Muscle of back (tissue), 11 donors: Measurements from ENCODE around the gene RHOT1. TPM values are rescaled to one million over a fixed set of nuclear protein-coding genes. Genes with fewer than 3 reads are reported as not detected.
"Not testable (repeated sequence)": the region's sequence is repeated elsewhere in the genome, so short reads cannot be mapped to it uniquely, and the experiment has no call there.

Experiments used
- DNase-seq, 3 donors: peaks; one replicate each; pipeline versions ENCODE4 v3.0.0 to v3.0.0-alpha.2; 2013
- polyA plus RNA-seq, 10 donors: library from polyadenylated mRNA; unstranded; fragments of 120-200 nt; gene quantifications; one replicate each; pipeline ENCODE4 v1.2.1, GENCODE V29; 2013; ENCODE audit not compliant: insufficient read length in 10 of 10

RHOT1 gene
- polyA plus RNA-seq, 10 donors: 27.0 to 44.0 (median 35.7) TPM

DNA sequence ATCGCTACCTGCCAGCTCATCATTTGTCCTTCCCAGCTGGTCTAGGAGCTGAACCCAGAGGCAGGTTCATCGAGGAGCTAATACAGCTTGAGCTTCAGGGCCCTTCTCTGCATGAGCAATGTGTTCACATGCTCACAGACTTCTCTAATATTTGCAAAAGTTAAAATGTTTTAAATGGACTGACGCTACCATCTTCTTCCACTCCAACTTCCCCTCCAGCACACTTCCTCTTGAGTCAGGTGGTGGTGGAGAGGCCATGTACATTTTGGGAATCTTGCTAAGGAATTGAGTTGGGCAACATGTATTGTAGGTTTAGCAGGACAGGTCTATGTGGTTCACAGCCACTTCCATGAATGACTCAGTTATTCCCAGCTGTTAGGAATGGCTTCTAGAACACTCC, 21.6 kb upstream of the RHOT1 start:
- DNase-seq: no peak

- DNase-seq: peak in 2 of 3 donors; percentile 28 to 69
Observed at GRCh38 chr17:32123782-32124181, 18.5 kb upstream of the RHOT1 start.

DNA sequence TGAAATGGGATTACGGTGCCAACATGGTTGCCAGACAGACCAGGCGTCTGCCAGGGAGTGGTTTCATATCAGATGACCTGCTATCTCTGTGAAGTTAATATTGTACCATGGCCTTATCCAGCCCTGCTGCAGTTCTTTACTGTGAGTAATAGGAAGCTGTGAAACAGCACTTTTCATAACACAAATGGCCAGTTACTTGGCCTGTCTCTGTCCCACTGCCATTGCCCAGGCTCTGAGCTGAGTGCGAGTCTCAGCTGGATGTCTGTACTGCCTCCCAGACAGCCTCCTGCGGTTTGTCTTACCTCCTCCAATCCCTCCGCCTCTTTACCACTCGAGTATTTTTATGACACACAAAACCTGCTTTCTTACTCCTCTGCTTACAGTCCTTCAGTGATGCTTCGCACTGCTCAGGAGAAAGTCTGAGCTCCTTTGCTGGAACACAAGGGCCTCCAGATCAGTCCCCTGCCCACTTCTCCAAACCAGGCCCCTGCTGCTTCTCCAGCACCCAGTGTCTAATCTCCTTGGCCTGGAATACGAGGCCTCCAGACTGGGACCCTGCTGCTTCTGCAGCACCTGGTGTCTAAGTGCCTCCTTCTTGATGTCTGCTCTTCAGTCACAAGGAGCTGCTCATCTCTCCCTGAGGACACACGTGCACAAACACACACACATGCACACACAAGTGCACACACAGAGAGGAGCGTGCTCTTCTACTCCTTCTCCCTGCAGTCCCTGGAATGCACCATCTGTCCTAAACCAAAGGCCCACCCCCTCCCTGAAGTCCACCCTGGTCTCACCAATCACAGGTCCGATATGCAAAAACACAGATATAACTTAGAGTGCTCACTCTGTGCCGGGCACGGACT, 17.1 kb upstream of the RHOT1 start:
- DNase-seq: no peak

GRCh38 chr17:32125848-32126153, 16.5 kb upstream of the RHOT1 start:
- no peak for DNase-seq

DNA sequence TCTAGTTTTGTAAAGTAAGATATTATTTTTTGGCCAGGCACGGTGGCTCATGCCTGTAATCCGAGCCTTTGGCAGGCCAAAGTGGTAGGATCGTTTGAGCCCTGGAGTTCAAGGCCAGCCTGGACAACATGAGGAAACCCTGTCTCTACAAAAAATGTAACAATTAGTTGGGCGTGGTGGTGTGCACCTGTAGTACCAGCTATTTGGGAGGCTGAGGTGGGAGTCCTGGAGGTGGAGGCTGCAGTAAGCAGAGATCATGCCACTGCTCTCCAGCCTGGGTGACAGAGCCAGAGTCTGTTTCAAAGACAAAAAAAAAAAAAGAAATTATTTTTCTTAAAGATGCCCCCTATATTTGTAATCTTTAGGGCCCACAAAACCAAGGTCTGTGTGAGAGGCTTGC, 16.0 kb upstream of the RHOT1 start:
- DNase-seq: no peak

GRCh38 chr17:32126746-32127145, 15.6 kb upstream of the RHOT1 start:
- DNase-seq: no peak

- DNase-seq: peak; percentile 61 to 93 (median 78)
Observed at GRCh38 chr17:32127158-32127897, 15.0 kb upstream of the RHOT1 start.

DNA sequence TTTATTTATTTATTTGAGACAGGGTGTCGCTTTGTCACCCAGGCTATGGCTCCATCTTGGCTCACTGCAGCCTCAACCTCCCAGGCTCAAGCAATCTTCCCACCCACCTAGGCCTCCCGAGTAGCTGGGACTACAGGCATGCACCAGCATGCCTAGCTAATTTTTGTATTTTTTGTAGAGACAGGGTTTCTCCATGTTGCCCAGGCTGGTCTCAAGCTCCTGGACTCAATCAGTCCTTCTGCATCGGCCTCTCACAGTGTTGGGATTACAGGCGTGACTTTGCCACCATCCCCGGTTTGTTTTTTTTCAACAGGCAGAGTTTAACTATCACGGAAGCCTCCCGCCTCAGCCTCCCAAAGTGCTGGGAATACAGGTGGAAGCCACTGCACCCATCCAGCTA, 13.8 kb upstream of the RHOT1 start:
- not testable (repeated sequence) for DNase-seq

DNA sequence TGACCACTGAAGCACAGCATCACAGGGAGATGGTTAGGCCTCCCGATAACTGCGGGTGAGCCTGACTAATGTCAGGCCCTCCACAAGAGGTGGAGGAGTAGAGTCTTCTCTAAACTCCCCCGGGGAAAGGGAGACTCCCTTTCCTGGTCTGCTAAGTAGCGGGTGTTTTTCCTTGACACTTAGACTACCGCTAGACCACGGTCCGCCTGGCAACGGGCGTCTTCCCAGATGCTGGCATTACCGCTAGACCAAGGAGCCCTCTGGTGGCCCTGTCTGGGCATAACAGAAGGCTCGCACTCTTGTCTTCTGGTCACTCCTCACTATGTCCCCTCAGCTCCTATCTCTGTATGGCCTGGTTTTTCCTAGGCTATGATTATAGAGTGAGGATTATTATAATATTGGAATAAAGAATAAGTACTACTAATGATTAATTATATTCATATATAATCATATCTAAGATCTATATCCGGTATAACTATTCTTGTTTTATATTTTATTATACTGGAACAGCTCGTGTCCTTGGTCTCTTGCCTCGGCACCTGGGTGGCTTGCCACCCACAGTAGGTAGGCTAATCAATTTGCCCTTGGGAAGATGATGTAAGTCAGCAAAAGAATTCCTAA, 6.7 kb upstream of the RHOT1 start:
- not testable (repeated sequence) for DNase-seq

GRCh38 chr17:32136856-32137255, 5.4 kb upstream of the RHOT1 start:
- no peak for DNase-seq

GRCh38 chr17:32139504-32139903, 2.8 kb upstream of the RHOT1 start:
- DNase-seq: not testable (repeated sequence)

- DNase-seq: peak; percentile 79 to 88 (median 81)
Observed at GRCh38 chr17:32141258-32141657, 1.0 kb upstream of the RHOT1 start.

GRCh38 chr17:32141679-32142037, 644 bp upstream of the RHOT1 start:
- no peak for DNase-seq

DNA sequence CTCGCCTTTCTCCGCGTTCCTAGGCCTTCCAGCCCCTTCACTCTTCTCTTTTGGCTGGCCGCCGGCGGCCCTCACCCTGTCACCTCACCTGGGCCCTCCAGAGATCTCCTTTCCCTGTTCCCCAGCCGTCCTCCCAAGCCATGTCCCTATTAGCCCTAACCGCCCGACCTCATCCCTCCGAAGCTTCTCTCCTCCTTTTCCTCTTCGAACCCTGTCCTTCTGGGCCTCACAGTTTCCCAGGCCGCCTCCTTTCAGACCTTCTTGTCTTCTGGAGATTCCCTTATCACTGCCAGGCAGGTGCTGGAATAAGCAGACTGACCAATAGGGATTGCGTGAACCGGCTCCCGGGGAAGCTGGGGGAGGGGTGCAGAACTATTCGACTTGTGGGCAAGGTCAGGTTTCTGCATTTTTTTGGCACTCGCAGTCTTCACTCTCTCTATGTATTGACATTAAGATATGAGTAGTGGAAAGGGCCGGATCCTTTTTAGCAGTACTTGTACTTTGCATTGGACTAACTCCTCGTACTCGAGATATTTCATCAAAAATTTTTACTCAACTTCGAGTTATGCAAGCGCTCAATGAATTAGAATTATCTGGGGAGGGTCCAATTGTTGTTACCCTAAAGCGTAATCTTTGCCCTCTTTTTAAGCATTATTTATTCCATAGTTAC, 690 bp downstream of the RHOT1 start:
- peak; percentile 25 to 55 (median 43) for DNase-seq

DNA sequence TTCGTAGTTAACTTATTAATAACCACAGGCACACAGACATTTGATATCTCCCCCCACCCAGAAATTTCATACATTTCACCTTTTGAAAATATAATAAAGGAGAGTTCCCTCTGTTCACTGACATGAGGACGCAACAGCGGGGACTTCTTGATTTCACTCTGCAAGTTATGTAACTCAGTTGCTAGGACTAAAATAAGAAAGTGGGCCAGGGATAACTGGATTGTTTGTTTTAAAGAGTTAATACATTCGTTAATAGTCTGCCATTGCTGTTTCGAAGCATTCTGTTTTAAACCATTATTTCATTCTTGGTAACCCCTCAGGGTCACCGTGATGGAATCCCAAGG, 1.2 kb downstream of the RHOT1 start:
- DNase-seq: no peak

DNA sequence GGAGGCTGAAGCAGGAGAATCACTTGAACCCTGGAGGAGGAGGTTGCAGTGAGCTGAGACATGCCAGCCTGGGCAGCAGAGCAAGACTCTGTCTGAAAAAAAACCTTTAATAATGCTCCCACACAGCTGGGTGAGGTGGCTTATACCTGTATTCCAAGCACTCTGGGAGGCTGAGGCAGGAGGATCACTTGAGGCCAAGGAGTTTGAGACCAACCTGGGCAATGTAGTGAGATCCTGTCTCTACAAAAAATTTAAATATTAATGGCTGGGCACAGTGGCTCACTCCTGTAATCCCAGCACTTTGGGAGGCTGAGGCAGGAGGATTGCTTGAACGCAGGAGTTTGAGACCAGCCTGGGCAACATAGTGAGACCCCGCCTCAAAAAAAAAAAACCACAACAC, 2.1 kb downstream of the RHOT1 start:
- DNase-seq: not testable (repeated sequence)

DNA sequence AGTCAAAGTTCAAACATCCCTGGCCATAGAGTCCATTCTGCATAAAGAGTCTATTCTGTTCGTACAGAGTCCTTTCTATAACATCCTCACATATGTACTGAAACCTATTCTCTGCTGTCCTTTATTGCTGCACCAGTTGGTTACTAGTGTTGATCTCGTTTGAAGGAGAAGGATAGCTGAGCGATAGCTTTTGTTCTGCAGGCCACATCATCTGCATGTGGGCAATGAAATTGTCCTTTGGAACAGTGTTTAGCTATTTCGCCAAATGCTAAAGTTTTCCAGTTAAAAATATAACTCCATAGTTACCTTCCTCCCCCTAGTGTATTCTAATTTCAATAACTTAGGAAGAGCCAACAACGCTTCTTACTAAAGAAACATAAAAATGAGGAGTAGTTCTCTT, 6.0 kb downstream of the RHOT1 start:
- no peak for DNase-seq

GRCh38 chr17:32150358-32150757, 8.1 kb downstream of the RHOT1 start:
- DNase-seq: no peak

GRCh38 chr17:32152130-32152529, 9.8 kb downstream of the RHOT1 start:
- no peak for DNase-seq

GRCh38 chr17:32155896-32156295, 13.6 kb downstream of the RHOT1 start:
- no peak for DNase-seq

GRCh38 chr17:32156656-32157055, 14.4 kb downstream of the RHOT1 start:
- no peak for DNase-seq

GRCh38 chr17:32157225-32157624, 14.9 kb downstream of the RHOT1 start:
- peak in 1 of 3 donors; percentile 7 for DNase-seq
